Neural progenitor cell (in vitro differentiated cells): ENCODE measurements around the gene HECTD4. TPM values are rescaled to one million over a fixed set of nuclear protein-coding genes. Genes with fewer than 3 reads are reported as not detected.

Experiments
- DNase-seq: peaks from one replicate; pipeline ENCODE4 v3.0.0-alpha.2; 2016; ENCODE audit warnings: low spot score
- H2AFZ ChIP-seq: fragments of 200-600 bp; sonication (generic); replicated peaks from 2 replicates; pipeline ENCODE4 v1.6.1; 2016; ENCODE audit warnings: antibody characterized with exemption
- H3F3A ChIP-seq: fragments of 200-600 bp; sonication (generic); 2 replicates; pipeline ENCODE4 v1.6.1; 2016; ENCODE audit warnings: antibody characterized with exemption, low read depth
- H3K27ac ChIP-seq: fragments of 200-600 bp; sonication (generic); 2 replicates; pipeline ENCODE4 v1.5.1; 2016; ENCODE audit warnings: mild to moderate bottlenecking
- H3K27me3 ChIP-seq: fragments of 200-600 bp; sonication (generic); 2 replicates; pipeline ENCODE4 v1.6.1; 2016; ENCODE audit warnings: mild to moderate bottlenecking, moderate library complexity
- H3K36me3 ChIP-seq: fragments of 200-600 bp; sonication (generic); 2 replicates; pipeline ENCODE4 v1.5.1; 2016
- H3K4me1 ChIP-seq: fragments of 200-600 bp; sonication (generic); 2 replicates; pipeline ENCODE4 v1.6.1; 2016; ENCODE audit warnings: mixed run types
- H3K4me2 ChIP-seq: fragments of 200-600 bp; sonication (generic); 2 replicates; pipeline ENCODE4 v1.6.1; 2016
- H3K4me3 ChIP-seq: fragments of 200-600 bp; sonication (generic); 2 replicates; pipeline ENCODE4 v1.5.1; 2016
- H3K79me2 ChIP-seq: fragments of 200-600 bp; sonication (generic); 2 replicates; pipeline ENCODE4 v1.6.1; 2016; ENCODE audit warnings: low read depth
- H3K9ac ChIP-seq: fragments of 200-600 bp; sonication (generic); 2 replicates; pipeline ENCODE4 v1.6.1; 2016
- H3K9me3 ChIP-seq: fragments of 200-600 bp; sonication (generic); 2 replicates; pipeline ENCODE4 v1.5.1; 2016; ENCODE audit warnings: low read depth
- H4K20me1 ChIP-seq: fragments of 200-600 bp; sonication (generic); 2 replicates; pipeline ENCODE4 v1.6.1; 2016; ENCODE audit warnings: low read depth
- H3K27ac Mint-ChIP-seq: 3 replicates; pipeline ENCODE4 v1.8.0; 2021; ENCODE audit warnings: mixed read lengths
- H3K27me3 Mint-ChIP-seq: 2 replicates; pipeline ENCODE4 v1.8.0; 2022; ENCODE audit warnings: low read depth, mild to moderate bottlenecking, inconsistent platforms, moderate library complexity, mixed read lengths; ENCODE audit not compliant: insufficient read depth
- H3K36me3 Mint-ChIP-seq: 3 replicates; pipeline ENCODE4 v1.8.0; 2021; ENCODE audit warnings: mixed read lengths
- H3K4me1 Mint-ChIP-seq: 3 replicates; pipeline ENCODE4 v1.8.0; 2021; ENCODE audit warnings: mixed read lengths
- H3K4me3 Mint-ChIP-seq: 3 replicates; pipeline ENCODE4 v1.8.0; 2021; ENCODE audit warnings: mild to moderate bottlenecking, moderate library complexity, mixed read lengths
- H3K9me3 Mint-ChIP-seq: 3 replicates; pipeline ENCODE4 v1.8.0; 2020; ENCODE audit warnings: mixed read lengths
- EZH2 ChIP-seq: fragments of 200-600 bp; sonication (generic); IDR thresholded peaks from 2 replicates; pipeline ENCODE4 v1.6.1; 2017; ENCODE audit warnings: antibody characterized with exemption, mild to moderate bottlenecking, moderate library complexity
- EZH2phosphoT487 ChIP-seq: fragments of 200-600 bp; sonication (generic); IDR thresholded peaks from 2 replicates; pipeline ENCODE4 v1.6.1; 2017; ENCODE audit warnings: antibody characterized with exemption
- total RNA-seq: library from RNA; depleted of rRNA; stranded (reverse); fragments of >200 nt; gene quantifications from 2 replicates; pipeline ENCODE4 v1.2.3, GENCODE V29; 2015; ENCODE audit warnings: low replicate concordance
- TF ChIP-seq, protein P1 (sequence below): fragments of 200-600 bp; sonication (generic); IDR thresholded peaks from 2 replicates; pipeline ENCODE4 v1.5.1; 2017; ENCODE audit warnings: antibody characterized with exemption, mild to moderate bottlenecking

HECTD4 gene
- total RNA-seq, 1 donor from 2014 or later, result 11.0 TPM

DNA sequence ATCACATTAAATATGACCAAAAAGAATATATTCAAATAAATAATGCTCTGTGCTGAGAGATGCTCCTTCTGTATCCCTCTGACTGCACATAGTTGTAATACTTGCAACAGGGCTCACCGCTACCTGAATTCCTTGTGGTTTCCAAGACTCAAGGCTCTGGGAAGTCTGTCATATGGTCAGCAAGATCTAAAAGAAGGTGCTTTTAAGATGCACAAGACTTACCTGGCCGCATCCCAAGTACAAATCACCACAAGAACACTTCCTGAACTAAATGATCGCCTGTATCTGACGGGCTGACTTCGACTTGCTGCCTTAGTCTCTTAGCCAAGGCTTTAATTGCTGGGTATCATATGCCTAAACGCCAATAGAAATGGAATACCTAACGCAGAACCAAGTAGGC lies 67.2 kb downstream of the HECTD4 start:
- H3K36me3 Mint-ChIP-seq, result peaks cover 12% of the 10 kb centered on the region
- H3K4me3 Mint-ChIP-seq, result no peak overlapping the region

DNA sequence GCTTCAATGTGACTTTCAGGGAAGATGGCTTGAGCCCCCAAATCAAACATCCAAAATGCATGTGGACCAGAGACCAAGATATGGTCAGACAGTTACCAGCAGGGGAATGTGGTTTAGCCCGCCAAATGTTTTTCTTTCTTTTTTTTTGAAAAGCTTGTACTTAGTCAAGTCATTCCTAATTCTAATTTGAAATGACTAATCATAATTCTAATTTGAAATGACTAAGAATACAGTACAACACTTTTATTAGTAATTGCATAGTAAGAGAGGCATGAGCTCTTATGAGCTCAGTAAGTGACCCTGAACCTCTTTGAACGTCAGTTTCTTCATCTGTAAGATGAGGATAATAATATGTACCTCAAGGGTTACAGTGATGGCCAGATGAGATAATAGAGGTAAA lies 72.4 kb downstream of the HECTD4 start:
- Histone ChIP-seq H3K9ac (no peak overlapping the region), H3K27me3 (no peaks in the 10 kb centered on the region), H3K36me3 (no peaks in the 10 kb centered on the region), H3F3A (no peaks in the 10 kb centered on the region), H3K4me2 (no peak overlapping the region), H4K20me1 (no peaks in the 10 kb centered on the region), H3K79me2 (no peaks in the 10 kb centered on the region), H3K4me1 (no peaks in the 10 kb centered on the region), H3K9me3 (no peaks in the 10 kb centered on the region), H3K4me3 (no peak overlapping the region), H3K27ac (no peak overlapping the region), H2AFZ (no peak overlapping the region)
- Mint-ChIP-seq H3K36me3 (peaks cover 19% of the 10 kb centered on the region), H3K27me3 (no peaks in the 10 kb centered on the region), H3K9me3 (no peaks in the 10 kb centered on the region), H3K27ac (no peak overlapping the region), H3K4me1 (no peaks in the 10 kb centered on the region), H3K4me3 (no peak overlapping the region)
- TF ChIP-seq EZH2, result no peak
- no peak for TF ChIP-seq EZH2phosphoT487
- TF ChIP-seq, protein P1, sequence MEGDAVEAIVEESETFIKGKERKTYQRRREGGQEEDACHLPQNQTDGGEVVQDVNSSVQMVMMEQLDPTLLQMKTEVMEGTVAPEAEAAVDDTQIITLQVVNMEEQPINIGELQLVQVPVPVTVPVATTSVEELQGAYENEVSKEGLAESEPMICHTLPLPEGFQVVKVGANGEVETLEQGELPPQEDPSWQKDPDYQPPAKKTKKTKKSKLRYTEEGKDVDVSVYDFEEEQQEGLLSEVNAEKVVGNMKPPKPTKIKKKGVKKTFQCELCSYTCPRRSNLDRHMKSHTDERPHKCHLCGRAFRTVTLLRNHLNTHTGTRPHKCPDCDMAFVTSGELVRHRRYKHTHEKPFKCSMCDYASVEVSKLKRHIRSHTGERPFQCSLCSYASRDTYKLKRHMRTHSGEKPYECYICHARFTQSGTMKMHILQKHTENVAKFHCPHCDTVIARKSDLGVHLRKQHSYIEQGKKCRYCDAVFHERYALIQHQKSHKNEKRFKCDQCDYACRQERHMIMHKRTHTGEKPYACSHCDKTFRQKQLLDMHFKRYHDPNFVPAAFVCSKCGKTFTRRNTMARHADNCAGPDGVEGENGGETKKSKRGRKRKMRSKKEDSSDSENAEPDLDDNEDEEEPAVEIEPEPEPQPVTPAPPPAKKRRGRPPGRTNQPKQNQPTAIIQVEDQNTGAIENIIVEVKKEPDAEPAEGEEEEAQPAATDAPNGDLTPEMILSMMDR, result no peak
- DNase-seq, result no peak

More for the DNA sequence above, 67.2 kb downstream of the HECTD4 start:
- no peaks in the 10 kb centered on the region for H3K9me3 ChIP-seq
- H3F3A ChIP-seq, result no peaks in the 10 kb centered on the region
- H3K4me1 Mint-ChIP-seq, result no peaks in the 10 kb centered on the region
- H2AFZ ChIP-seq, result no peak overlapping the region
- H3K9ac ChIP-seq, result no peak overlapping the region
- TF ChIP-seq EZH2phosphoT487 (no peak), EZH2 (no peak)
- TF ChIP-seq, protein P1, result no peak
- DNase-seq, result no peak
- H3K36me3 ChIP-seq, result no peaks in the 10 kb centered on the region
- no peak overlapping the region for H3K27ac Mint-ChIP-seq
- H3K79me2 ChIP-seq, result no peaks in the 10 kb centered on the region
- H3K9me3 Mint-ChIP-seq, result no peaks in the 10 kb centered on the region
- H3K4me3 ChIP-seq, result no peak overlapping the region
- H3K27ac ChIP-seq, result no peak overlapping the region
- no peaks in the 10 kb centered on the region for H3K4me1 ChIP-seq
- H4K20me1 ChIP-seq, result no peaks in the 10 kb centered on the region
- no peaks in the 10 kb centered on the region for H3K27me3 ChIP-seq
- H3K27me3 Mint-ChIP-seq, result no peaks in the 10 kb centered on the region
- H3K4me2 ChIP-seq, result no peak overlapping the region

GRCh38 chr12:112308652-112309051 lies 73.6 kb downstream of the HECTD4 start:
- no peak for TF ChIP-seq EZH2phosphoT487
- TF ChIP-seq, protein P1, result no peak
- TF ChIP-seq EZH2, result no peak
- Histone ChIP-seq H3K27me3 (no peaks in the 10 kb centered on the region), H3K36me3 (no peaks in the 10 kb centered on the region), H4K20me1 (no peaks in the 10 kb centered on the region), H2AFZ (no peak overlapping the region), H3K27ac (no peak overlapping the region), H3K9me3 (no peaks in the 10 kb centered on the region), H3F3A (no peaks in the 10 kb centered on the region), H3K4me2 (no peak overlapping the region), H3K4me3 (no peak overlapping the region), H3K4me1 (no peaks in the 10 kb centered on the region), H3K9ac (no peak overlapping the region), H3K79me2 (no peaks in the 10 kb centered on the region)
- Mint-ChIP-seq H3K36me3 (peaks cover 17% of the 10 kb centered on the region), H3K4me1 (no peaks in the 10 kb centered on the region), H3K9me3 (no peaks in the 10 kb centered on the region), H3K27ac (no peak overlapping the region), H3K4me3 (no peak overlapping the region), H3K27me3 (no peaks in the 10 kb centered on the region)
- no peak for DNase-seq
